ENCODE measurements around the gene MAN1C1. TPM values are rescaled to one million over a fixed set of nuclear protein-coding genes. Genes with fewer than 3 reads are reported as not detected.

The MAN1C1 gene
- total RNA-seq, 1 experiment from 2014 or later, result 1.2 TPM

DNA sequence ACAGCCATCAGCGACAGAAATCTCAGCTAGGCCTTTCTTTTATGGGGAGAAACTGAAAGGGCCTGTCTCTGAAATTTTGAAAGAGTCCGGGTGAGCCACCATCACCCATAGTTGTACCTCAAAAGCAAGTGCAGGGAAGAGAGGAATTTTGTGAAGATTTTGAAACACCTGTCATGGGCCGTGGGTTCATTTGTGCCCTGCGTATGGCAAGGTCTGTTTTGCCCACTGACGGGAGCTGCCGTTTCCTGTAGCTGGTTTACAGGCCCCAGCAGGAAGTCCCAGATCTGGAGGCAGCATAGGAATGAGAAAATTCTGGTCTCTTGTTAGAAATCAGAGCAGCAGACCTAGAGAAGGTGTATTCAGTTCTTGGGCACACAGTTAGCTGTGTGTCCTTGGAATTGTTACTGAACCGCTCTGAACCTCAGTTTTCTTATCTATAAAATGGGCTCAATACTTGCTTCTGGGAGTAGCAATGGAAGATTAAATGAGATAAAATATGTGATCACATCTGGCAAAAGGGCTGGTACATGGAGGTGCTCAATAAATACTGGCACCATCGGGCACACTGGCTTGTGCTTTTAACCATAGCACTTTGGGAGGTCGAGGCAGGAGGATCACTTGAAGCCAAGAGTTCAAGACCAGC, 52.5 kb downstream of the MAN1C1 start:
- TF ChIP-seq EZH2phosphoT487 (IDR thresholded peaks at IDR 0.05; ENCODE audit: borderline replicate concordance) (no peak), POLR2A (IDR thresholded peaks at IDR 0.05; ENCODE audit: borderline replicate concordance, extremely low read depth, insufficient read depth, insufficient read length) (no peak), CEBPB (IDR thresholded peaks at IDR 0.05; ENCODE audit: low read depth) (no peak), ZNF274 (IDR thresholded peaks at IDR 0.05; ENCODE audit: low read depth, low read length) (no peak), TCF7L2 (IDR thresholded peaks at IDR 0.05; ENCODE audit: borderline replicate concordance, extremely low read depth, insufficient read depth, insufficient read length) (no peak), ZFX (IDR thresholded peaks at IDR 0.05) (no peak), ELF1 (IDR thresholded peaks at IDR 0.05; ENCODE audit: borderline replicate concordance, low read depth) (no peak)
- TF ChIP-seq, protein P1, sequence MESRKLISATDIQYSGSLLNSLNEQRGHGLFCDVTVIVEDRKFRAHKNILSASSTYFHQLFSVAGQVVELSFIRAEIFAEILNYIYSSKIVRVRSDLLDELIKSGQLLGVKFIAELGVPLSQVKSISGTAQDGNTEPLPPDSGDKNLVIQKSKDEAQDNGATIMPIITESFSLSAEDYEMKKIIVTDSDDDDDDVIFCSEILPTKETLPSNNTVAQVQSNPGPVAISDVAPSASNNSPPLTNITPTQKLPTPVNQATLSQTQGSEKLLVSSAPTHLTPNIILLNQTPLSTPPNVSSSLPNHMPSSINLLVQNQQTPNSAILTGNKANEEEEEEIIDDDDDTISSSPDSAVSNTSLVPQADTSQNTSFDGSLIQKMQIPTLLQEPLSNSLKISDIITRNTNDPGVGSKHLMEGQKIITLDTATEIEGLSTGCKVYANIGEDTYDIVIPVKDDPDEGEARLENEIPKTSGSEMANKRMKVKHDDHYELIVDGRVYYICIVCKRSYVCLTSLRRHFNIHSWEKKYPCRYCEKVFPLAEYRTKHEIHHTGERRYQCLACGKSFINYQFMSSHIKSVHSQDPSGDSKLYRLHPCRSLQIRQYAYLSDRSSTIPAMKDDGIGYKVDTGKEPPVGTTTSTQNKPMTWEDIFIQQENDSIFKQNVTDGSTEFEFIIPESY (IDR thresholded peaks at IDR 0.05; ENCODE audit: extremely low read depth, insufficient replicate concordance, low read length), result no peak
- no TSS peak for BruUV-seq (replicated peaks)
- ChIA-PET CTCF (no interaction called here), RAD21 (ENCODE audit: low non-redundant PET in 1 of 2, low total read pairs in 2 of 2, uncharacterized antibody in 2 of 2, unreplicated experiment in 2 of 2) (no interaction called here), POLR2A (no interaction called here)
- Histone ChIP-seq H3K4me3 (replicated peaks in 1 of 2; ENCODE audit: low read depth in 1 of 2, low read length in 2 of 2) (no peak overlapping the region), H4K20me1 (ENCODE audit: insufficient read depth) (no peaks in the 10 kb centered on the region), H3K79me2 (ENCODE audit: insufficient read depth, low read length) (no peaks in the 10 kb centered on the region), H3K9me3 (ENCODE audit: control insufficient read depth in 1 of 2, insufficient read depth in 1 of 2, low read depth in 1 of 2, low read length in 2 of 2) (no peaks in the 10 kb centered on the region), H3K27me3 (ENCODE audit: insufficient read depth, low read length) (no peaks in the 10 kb centered on the region), H3K4me1 (ENCODE audit: control insufficient read depth in 1 of 2, insufficient read depth in 2 of 2, low read length in 2 of 2) (peaks cover 0 to 6% of the 10 kb centered on the region in 2 experiments; a peak in 1 of 4 replicates), H2AFZ (ENCODE audit: low read depth, low read length, poor library complexity, severe bottlenecking) (no peak overlapping the region), H3K36me3 (ENCODE audit: control insufficient read depth in 1 of 2, insufficient read depth in 2 of 2, low read length in 2 of 2) (no peaks in the 10 kb centered on the region), H3K9me2 (ENCODE audit: insufficient read depth) (no peaks in the 10 kb centered on the region), H3K4me2 (ENCODE audit: low read length) (no peak overlapping the region), H3K9ac (ENCODE audit: low read length) (no peak overlapping the region), H3K27ac (ENCODE audit: low read depth, low read length) (no peak overlapping the region)
- intact Hi-C loops (cut with micrococcal nuclease), result no loop called here
- ATAC-seq (no peak), DNase-seq (ENCODE audit: low read depth, low spot score) (no peak)

Data from HCT116 (cell line).